WTC11 (cell line): ENCODE measurements around the gene IGSF6.

Source experiments
- ZNF263 ChIP-seq: sonication (generic); formaldehyde crosslinking; IDR thresholded peaks from 2 replicates; pipeline ENCODE4 v1.8.1; 2022; ENCODE audit warnings: low read depth, mild to moderate bottlenecking, moderate library complexity, missing genetic modification reagents
- TF ChIP-seq, protein P1 (sequence below): sonication (generic); formaldehyde crosslinking; IDR thresholded peaks from 2 replicates; pipeline ENCODE4 v1.8.0; 2022; ENCODE audit warnings: missing genetic modification reagents
- TF ChIP-seq, protein P2 (sequence below): fragments of 200-600 bp; IDR thresholded peaks from 2 replicates; pipeline ENCODE4 v1.8.0; 2022; ENCODE audit warnings: antibody characterized with exemption
- TF ChIP-seq, protein P3 (sequence below): sonication (generic); formaldehyde crosslinking; IDR thresholded peaks from 2 replicates; pipeline ENCODE4 v1.8.1; 2023; ENCODE audit warnings: mild to moderate bottlenecking, moderate library complexity, missing genetic modification reagents
- TF ChIP-seq, protein P4 (sequence below): sonication (generic); formaldehyde crosslinking; IDR thresholded peaks from 2 replicates; pipeline ENCODE4 v1.8.1; 2022; ENCODE audit warnings: low read depth, missing genetic modification reagents, borderline replicate concordance

DNA sequence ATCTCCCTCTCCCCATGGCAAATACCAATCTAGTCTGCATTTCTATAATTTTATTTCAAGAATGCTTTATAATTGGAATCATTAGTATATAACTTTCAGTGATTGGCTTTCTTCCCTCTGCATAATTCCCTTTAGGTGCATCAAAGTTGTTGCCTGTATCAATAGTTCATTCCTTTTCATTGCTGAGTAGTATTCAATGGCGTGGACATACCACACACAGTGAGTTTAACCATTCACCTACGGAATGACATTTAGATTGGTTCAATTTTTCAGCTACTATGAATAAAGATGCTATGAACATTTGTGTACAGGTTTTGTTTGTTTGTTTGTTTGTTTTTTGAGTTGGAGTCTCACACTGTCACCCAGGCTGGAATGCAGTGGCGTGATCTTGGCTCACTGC is 21.1 kb upstream of the IGSF6 start:
- TF ChIP-seq, protein P1, sequence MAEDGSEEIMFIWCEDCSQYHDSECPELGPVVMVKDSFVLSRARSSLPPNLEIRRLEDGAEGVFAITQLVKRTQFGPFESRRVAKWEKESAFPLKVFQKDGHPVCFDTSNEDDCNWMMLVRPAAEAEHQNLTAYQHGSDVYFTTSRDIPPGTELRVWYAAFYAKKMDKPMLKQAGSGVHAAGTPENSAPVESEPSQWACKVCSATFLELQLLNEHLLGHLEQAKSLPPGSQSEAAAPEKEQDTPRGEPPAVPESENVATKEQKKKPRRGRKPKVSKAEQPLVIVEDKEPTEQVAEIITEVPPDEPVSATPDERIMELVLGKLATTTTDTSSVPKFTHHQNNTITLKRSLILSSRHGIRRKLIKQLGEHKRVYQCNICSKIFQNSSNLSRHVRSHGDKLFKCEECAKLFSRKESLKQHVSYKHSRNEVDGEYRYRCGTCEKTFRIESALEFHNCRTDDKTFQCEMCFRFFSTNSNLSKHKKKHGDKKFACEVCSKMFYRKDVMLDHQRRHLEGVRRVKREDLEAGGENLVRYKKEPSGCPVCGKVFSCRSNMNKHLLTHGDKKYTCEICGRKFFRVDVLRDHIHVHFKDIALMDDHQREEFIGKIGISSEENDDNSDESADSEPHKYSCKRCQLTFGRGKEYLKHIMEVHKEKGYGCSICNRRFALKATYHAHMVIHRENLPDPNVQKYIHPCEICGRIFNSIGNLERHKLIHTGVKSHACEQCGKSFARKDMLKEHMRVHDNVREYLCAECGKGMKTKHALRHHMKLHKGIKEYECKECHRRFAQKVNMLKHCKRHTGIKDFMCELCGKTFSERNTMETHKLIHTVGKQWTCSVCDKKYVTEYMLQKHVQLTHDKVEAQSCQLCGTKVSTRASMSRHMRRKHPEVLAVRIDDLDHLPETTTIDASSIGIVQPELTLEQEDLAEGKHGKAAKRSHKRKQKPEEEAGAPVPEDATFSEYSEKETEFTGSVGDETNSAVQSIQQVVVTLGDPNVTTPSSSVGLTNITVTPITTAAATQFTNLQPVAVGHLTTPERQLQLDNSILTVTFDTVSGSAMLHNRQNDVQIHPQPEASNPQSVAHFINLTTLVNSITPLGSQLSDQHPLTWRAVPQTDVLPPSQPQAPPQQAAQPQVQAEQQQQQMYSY (CRISPR knock-in tag): no peak
- TF ChIP-seq, protein P2, sequence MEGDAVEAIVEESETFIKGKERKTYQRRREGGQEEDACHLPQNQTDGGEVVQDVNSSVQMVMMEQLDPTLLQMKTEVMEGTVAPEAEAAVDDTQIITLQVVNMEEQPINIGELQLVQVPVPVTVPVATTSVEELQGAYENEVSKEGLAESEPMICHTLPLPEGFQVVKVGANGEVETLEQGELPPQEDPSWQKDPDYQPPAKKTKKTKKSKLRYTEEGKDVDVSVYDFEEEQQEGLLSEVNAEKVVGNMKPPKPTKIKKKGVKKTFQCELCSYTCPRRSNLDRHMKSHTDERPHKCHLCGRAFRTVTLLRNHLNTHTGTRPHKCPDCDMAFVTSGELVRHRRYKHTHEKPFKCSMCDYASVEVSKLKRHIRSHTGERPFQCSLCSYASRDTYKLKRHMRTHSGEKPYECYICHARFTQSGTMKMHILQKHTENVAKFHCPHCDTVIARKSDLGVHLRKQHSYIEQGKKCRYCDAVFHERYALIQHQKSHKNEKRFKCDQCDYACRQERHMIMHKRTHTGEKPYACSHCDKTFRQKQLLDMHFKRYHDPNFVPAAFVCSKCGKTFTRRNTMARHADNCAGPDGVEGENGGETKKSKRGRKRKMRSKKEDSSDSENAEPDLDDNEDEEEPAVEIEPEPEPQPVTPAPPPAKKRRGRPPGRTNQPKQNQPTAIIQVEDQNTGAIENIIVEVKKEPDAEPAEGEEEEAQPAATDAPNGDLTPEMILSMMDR: no peak
- TF ChIP-seq, protein P3, sequence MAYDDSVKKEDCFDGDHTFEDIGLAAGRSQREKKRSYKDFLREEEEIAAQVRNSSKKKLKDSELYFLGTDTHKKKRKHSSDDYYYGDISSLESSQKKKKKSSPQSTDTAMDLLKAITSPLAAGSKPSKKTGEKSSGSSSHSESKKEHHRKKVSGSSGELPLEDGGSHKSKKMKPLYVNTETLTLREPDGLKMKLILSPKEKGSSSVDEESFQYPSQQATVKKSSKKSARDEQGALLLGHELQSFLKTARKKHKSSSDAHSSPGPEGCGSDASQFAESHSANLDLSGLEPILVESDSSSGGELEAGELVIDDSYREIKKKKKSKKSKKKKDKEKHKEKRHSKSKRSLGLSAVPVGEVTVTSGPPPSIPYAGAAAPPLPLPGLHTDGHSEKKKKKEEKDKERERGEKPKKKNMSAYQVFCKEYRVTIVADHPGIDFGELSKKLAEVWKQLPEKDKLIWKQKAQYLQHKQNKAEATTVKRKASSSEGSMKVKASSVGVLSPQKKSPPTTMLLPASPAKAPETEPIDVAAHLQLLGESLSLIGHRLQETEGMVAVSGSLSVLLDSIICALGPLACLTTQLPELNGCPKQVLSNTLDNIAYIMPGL (CRISPR knock-in tag): no peak
- TF ChIP-seq, protein P4, sequence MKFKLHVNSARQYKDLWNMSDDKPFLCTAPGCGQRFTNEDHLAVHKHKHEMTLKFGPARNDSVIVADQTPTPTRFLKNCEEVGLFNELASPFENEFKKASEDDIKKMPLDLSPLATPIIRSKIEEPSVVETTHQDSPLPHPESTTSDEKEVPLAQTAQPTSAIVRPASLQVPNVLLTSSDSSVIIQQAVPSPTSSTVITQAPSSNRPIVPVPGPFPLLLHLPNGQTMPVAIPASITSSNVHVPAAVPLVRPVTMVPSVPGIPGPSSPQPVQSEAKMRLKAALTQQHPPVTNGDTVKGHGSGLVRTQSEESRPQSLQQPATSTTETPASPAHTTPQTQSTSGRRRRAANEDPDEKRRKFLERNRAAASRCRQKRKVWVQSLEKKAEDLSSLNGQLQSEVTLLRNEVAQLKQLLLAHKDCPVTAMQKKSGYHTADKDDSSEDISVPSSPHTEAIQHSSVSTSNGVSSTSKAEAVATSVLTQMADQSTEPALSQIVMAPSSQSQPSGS (CRISPR knock-in tag): no peak
- no peak for TF ChIP-seq ZNF263 (CRISPR knock-in tag)
